NCI-H510A (cell line): ENCODE data around the gene TM9SF1.

Experiments used
- DNase-seq: peaks from one replicate; lab custom pipeline; 2025; lab: John Stamatoyannopoulos, UW

Gene TM9SF1

GRCh38 chr14:24195186-24196070 is at the start of gene TM9SF1:
Gene TM9SF1, minus strand, starts transcription at chr14:24195441. Its CDS starts 422 bp downstream, at chr14:24195019.
- DNase-seq: peak; percentile 78

- DNase-seq: no peak
Observed at GRCh38 chr14:24243336-24243836, 48.1 kb upstream of the TM9SF1 start.

GRCh38 chr14:24241829-24242443 is 46.7 kb upstream of the TM9SF1 start:
- peak; percentile 93 for DNase-seq

GRCh38 chr14:24240110-24240918 is 45.1 kb upstream of the TM9SF1 start:
- no peak for DNase-seq

- no peak for DNase-seq
Observed at GRCh38 chr14:24238527-24239037, 43.3 kb upstream of the TM9SF1 start.

GRCh38 chr14:24238123-24238522 is 42.9 kb upstream of the TM9SF1 start:
- DNase-seq: no peak

GRCh38 chr14:24237463-24237955 is 42.3 kb upstream of the TM9SF1 start:
- DNase-seq: no peak

GRCh38 chr14:24236689-24237462 is 41.6 kb upstream of the TM9SF1 start:
- DNase-seq: no peak

- no peak for DNase-seq
Observed at GRCh38 chr14:24235804-24236688, 40.8 kb upstream of the TM9SF1 start.

GRCh38 chr14:24234095-24235005 is 39.1 kb upstream of the TM9SF1 start:
- no peak for DNase-seq

GRCh38 chr14:24233538-24233866 is 38.3 kb upstream of the TM9SF1 start:
- DNase-seq: no peak

GRCh38 chr14:24232645-24233537 is 37.6 kb upstream of the TM9SF1 start, which contains the start of gene GMPR2:
Gene GMPR2, plus strand, starts transcription at chr14:24232929. Its CDS starts 325 bp downstream, at chr14:24233254.
- peak; percentile 47 for DNase-seq

GRCh38 chr14:24232121-24232644 is 36.9 kb upstream of the TM9SF1 start, which contains the start of gene NEDD8:
Gene NEDD8, minus strand, starts transcription at chr14:24232367. Its CDS starts 100 bp downstream, at chr14:24232267.
- DNase-seq: peak; percentile 87

GRCh38 chr14:24231263-24232120 is 36.3 kb upstream of the TM9SF1 start:
- DNase-seq: no peak

GRCh38 chr14:24228902-24229301 is 33.7 kb upstream of the TM9SF1 start:
- no peak for DNase-seq

- no peak for DNase-seq
Observed at GRCh38 chr14:24226473-24226872, 31.2 kb upstream of the TM9SF1 start.
